22Rv1 (cell line): ENCODE results near the gene EPS15.

Experiments used
- ZFX ChIP-seq: fragments of 450-650 bp; IDR thresholded peaks from 2 replicates; pipeline ENCODE4 v1.6.1; 2017; ENCODE audit warnings: antibody characterized with exemption, borderline replicate concordance
- TF ChIP-seq, protein P1 (sequence below): fragments of 450-650 bp; IDR thresholded peaks from 2 replicates; pipeline ENCODE4 v1.5.1; 2017; ENCODE audit warnings: mild to moderate bottlenecking

DNA sequence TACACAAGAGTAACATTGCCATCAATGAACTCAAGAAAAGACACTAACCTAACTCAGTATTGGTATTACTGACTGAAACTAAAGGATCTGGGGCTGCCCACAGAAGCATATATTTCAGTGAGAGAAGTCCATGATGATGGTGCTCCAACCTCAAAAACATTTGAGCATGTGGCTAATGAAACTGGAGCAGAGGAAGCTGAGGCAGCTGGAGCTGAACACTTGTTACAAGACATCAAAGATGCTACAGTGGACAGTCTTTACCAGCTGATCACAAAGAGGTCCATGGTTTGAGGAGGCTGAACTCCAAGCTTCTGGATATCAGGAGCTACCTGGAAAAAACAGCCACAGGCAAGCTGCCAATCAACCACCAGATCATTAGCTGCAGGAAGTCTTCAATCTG, 146.5 kb downstream of the EPS15 start:
- TF ChIP-seq, protein P1, sequence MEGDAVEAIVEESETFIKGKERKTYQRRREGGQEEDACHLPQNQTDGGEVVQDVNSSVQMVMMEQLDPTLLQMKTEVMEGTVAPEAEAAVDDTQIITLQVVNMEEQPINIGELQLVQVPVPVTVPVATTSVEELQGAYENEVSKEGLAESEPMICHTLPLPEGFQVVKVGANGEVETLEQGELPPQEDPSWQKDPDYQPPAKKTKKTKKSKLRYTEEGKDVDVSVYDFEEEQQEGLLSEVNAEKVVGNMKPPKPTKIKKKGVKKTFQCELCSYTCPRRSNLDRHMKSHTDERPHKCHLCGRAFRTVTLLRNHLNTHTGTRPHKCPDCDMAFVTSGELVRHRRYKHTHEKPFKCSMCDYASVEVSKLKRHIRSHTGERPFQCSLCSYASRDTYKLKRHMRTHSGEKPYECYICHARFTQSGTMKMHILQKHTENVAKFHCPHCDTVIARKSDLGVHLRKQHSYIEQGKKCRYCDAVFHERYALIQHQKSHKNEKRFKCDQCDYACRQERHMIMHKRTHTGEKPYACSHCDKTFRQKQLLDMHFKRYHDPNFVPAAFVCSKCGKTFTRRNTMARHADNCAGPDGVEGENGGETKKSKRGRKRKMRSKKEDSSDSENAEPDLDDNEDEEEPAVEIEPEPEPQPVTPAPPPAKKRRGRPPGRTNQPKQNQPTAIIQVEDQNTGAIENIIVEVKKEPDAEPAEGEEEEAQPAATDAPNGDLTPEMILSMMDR: no peak
- TF ChIP-seq ZFX: no peak
